GM12878 (cell line): ENCODE results near the gene TTC33. TPM values are rescaled to one million over a fixed set of nuclear protein-coding genes. Genes with fewer than 3 reads are reported as not detected.

ENCODE experiments used
- ATAC-seq: fragments of 200-7000 bp; cut with Tn5 transposase; 3 replicates; pipeline ENCODE4 v1.9.1; 2020; ENCODE audit warnings: mild to moderate bottlenecking, moderate library complexity
- BruUV-seq: library from RNA; stranded (reverse); fragments of 400-500 nt; replicated peaks from 2 replicates; lab custom pipeline; 2021; lab: Mats Ljungman, UMichigan
- CTCF ChIA-PET: fragments of 300-600 bp; sonication (Branson Sonifier 250); formaldehyde crosslinking; extraction: SDS; loops from one replicate; lab custom pipeline; 2021; ENCODE audit warnings: inconsistent platforms; lab: Yijun Ruan, JAX
- POLR2A ChIA-PET: fragments of 350-600 bp; formaldehyde crosslinking; extraction: SDS; loops from one replicate; lab custom pipeline; 2021; ENCODE audit warnings: inconsistent platforms; lab: Charles Lee
- RAD21 ChIA-PET: fragments of 300-600 bp; sonication (Branson Sonifier 250); formaldehyde crosslinking; loops from one replicate; lab custom pipeline; 2023; ENCODE audit warnings: antibody characterized with exemption; ENCODE audit not compliant: unreplicated experiment; lab: Charles Lee
- SMC1A ChIA-PET: fragments of 300-600 bp; sonication (Branson Sonifier 250); formaldehyde crosslinking; loops from one replicate; lab custom pipeline; 2023; ENCODE audit not compliant: unreplicated experiment, uncharacterized antibody; lab: Charles Lee
- DNase-seq: peaks from one replicate; pipeline ENCODE4 v3.0.0-alpha.2; 2011; ENCODE audit warnings: low read depth, low spot score
- FAIRE-seq: peaks from 3 replicates; lab custom pipeline; 2011; peaks lifted over from hg19 to GRCh38; lab: Jason Lieb, UNC
- H2AFZ ChIP-seq: 2 replicates; pipeline ENCODE4 v1.6.0; 2011; ENCODE audit warnings: low read depth, low read length, control low read depth; ENCODE audit not compliant: control insufficient read depth
- H3K27ac ChIP-seq: 2 replicates; pipeline ENCODE4 v1.5.1; 2011; ENCODE audit warnings: control low read depth; ENCODE audit not compliant: control insufficient read depth, insufficient read depth
- H3K27me3 ChIP-seq, 2 experiments: replicated peaks in 1 of 2; 2 replicates each; pipeline versions ENCODE4 v1.6.0 to v1.6.1; 2011; ENCODE audit warnings: low read length in 1 of 2; ENCODE audit not compliant: control insufficient read depth in 2 of 2, insufficient read depth in 2 of 2
- H3K36me3 ChIP-seq, 2 experiments: 2 replicates each; pipeline ENCODE4 v1.5.1; 2011; ENCODE audit warnings: low read length in 1 of 2; ENCODE audit not compliant: control insufficient read depth in 2 of 2, insufficient read depth in 2 of 2
- H3K4me1 ChIP-seq: 2 replicates; pipeline ENCODE4 v1.6.1; 2011; ENCODE audit warnings: mild to moderate bottlenecking, low read length, moderate library complexity, mixed read lengths; ENCODE audit not compliant: control insufficient read depth, insufficient read depth
- H3K4me2 ChIP-seq: 2 replicates; pipeline ENCODE4 v1.6.0; 2011; ENCODE audit warnings: control low read depth; ENCODE audit not compliant: control insufficient read depth, insufficient read depth
- H3K4me3 ChIP-seq: fragments of 200-600 bp; sonication (generic); 2 replicates; pipeline ENCODE4 v1.5.1; 2016
- H3K79me2 ChIP-seq: 2 replicates; pipeline ENCODE4 v1.6.0; 2011; ENCODE audit warnings: low read length; ENCODE audit not compliant: control insufficient read depth, insufficient read depth
- H3K9ac ChIP-seq: 2 replicates; pipeline ENCODE4 v1.8.0; 2011; ENCODE audit warnings: low read length, control low read depth, mixed read lengths; ENCODE audit not compliant: control insufficient read depth, insufficient read depth
- H3K9me3 ChIP-seq: replicated peaks from 3 replicates; pipeline ENCODE4 v1.5.1; 2011; ENCODE audit warnings: mild to moderate bottlenecking, low read length; ENCODE audit not compliant: control insufficient read depth, insufficient read depth
- H4K20me1 ChIP-seq: 2 replicates; pipeline ENCODE4 v1.6.0; 2011; ENCODE audit not compliant: control insufficient read depth, insufficient read depth
- ASH2L ChIP-seq: fragments of 300-600, 200-600 bp; sonication (generic); IDR thresholded peaks from 2 replicates; pipeline ENCODE4 v1.6.1; 2017; ENCODE audit warnings: low read depth, mild to moderate bottlenecking, borderline replicate concordance
- CBX3 ChIP-seq: fragments of 200-600 bp; sonication (generic); IDR thresholded peaks from 2 replicates; pipeline ENCODE4 v1.6.1; 2016; ENCODE audit warnings: low read depth, borderline replicate concordance
- CHD1 ChIP-seq: IDR thresholded peaks from 2 replicates; pipeline ENCODE4 v1.6.1; 2012; ENCODE audit warnings: low read depth, low read length, improper control_type of control experiment
- CUX1 ChIP-seq: IDR thresholded peaks from 2 replicates; pipeline ENCODE4 v1.6.1; 2012; ENCODE audit warnings: improper control_type of control experiment, low read depth, low read length; ENCODE audit not compliant: insufficient replicate concordance
- E2F4 ChIP-seq: IDR thresholded peaks from 2 replicates; pipeline ENCODE4 v1.6.1; 2012; ENCODE audit warnings: low read depth, low read length, improper control_type of control experiment
- IKZF1 ChIP-seq: fragments of 450-650 bp; conservative IDR thresholded peaks from 2 replicates; pipeline ENCODE4 v1.6.1; 2017; ENCODE audit warnings: antibody characterized with exemption, mild to moderate bottlenecking
- NFYA ChIP-seq: IDR thresholded peaks from 2 replicates; pipeline ENCODE4 v1.6.1; 2011; ENCODE audit warnings: low read depth, mild to moderate bottlenecking, low read length, improper control_type of control experiment, borderline replicate concordance
- PAX5 ChIP-seq: IDR thresholded peaks from 2 replicates; pipeline ENCODE4 v1.6.1; 2011; ENCODE audit warnings: low read depth, low read length, borderline replicate concordance
- RB1 ChIP-seq: fragments of 450-650 bp; formaldehyde crosslinking; IDR thresholded peaks from 2 replicates; pipeline ENCODE4 v1.6.1; 2017; ENCODE audit warnings: mild to moderate bottlenecking, borderline replicate concordance
- RELA ChIP-seq: fragments of 450-650 bp; IDR thresholded peaks from 2 replicates; pipeline ENCODE4 v1.8.0; 2014; ENCODE audit warnings: borderline replicate concordance; ENCODE audit not compliant: partially characterized antibody
- SMAD5 ChIP-seq: IDR thresholded peaks from 2 replicates; pipeline ENCODE4 v1.6.1; 2016; ENCODE audit warnings: antibody characterized with exemption, low read depth
- ZZZ3 ChIP-seq: IDR thresholded peaks from 2 replicates; pipeline ENCODE4 v1.6.1; 2011; ENCODE audit warnings: low read depth; ENCODE audit not compliant: control insufficient read depth, insufficient read length
- WGBS: methylation state at CpG from one replicate; pipeline ENCODE4 v1.1.6; 2016; ENCODE audit warnings: low lambda C conversion rate; ENCODE audit not compliant: insufficient replicate concordance, insufficient coverage; ENCODE audit errors: missing lambda C conversion rate; 5-methylcytosine and 5-hydroxymethylcytosine counted together
- in situ Hi-C: fragments of 300-500 bp; cut with MboI; formaldehyde crosslinking; loops from 9 replicates; pipeline ENCODE4 v1.14.3; 2018; ENCODE audit warnings: mixed read lengths
- intact Hi-C: fragments of 100-400 bp; cut with micrococcal nuclease; formaldehyde crosslinking; loops from one replicate; pipeline ENCODE4 v1.14.2; 2022; ENCODE audit not compliant: unreplicated experiment
- polyA plus RNA-seq, 11 experiments: library from polyadenylated mRNA; depleted of rRNA in 4 of 11; unstranded in 6 of 11; stranded (reverse) in 5 of 11; fragments of >200 nt; fragmentation: Nextera tagmentation in 4 of 11; fragmentation: Illumina TruSeq in 1 of 11; extraction: Ambion mirVana in 4 of 11; extraction: Trizol in 1 of 11; gene quantifications; 1 replicate in 1 of 11; 2 replicates in 10 of 11; pipeline versions ENCODE4 v1.2.1 to v1.2.3, GENCODE V29; 2011 to 2016; ENCODE audit warnings: inconsistent platforms in 2 of 11, missing spikeins in 2 of 11, low read depth in 1 of 11
- total RNA-seq, 4 experiments: library from RNA; depleted of rRNA in 3 of 4; stranded (reverse); fragments of >200 nt in 3 of 4; fragmentation: Illumina TruSeq in 1 of 4; extraction: Trizol in 1 of 4; gene quantifications; 2 replicates each; pipeline versions ENCODE4 v1.2.1 to v1.2.3, GENCODE V29; 2013 to 2021

TTC33 gene
- total and polyA plus RNA-seq, 10 of the 15 experiments (the other 5 are each of a cell fraction or from before 2014, with no cell fraction given): 7.9 to 22.3 (median 14.6) TPM

GRCh38 chr5:40631236-40631635 is 124.5 kb downstream of the TTC33 start:
- 71% methylated on average over 7 of the region's 7 CpGs for WGBS
- no peak for TF ChIP-seq RELA
- no peak for TF ChIP-seq ZZZ3
- TF ChIP-seq RB1: no peak
- TF ChIP-seq CHD1: no peak
- no peak for TF ChIP-seq NFYA
- no peak for TF ChIP-seq CBX3
- no peak for TF ChIP-seq ASH2L
- TF ChIP-seq E2F4: no peak
- ATAC-seq (no peak), FAIRE-seq (no peak), DNase-seq (no peak)
- RAD21 ChIA-PET: no interaction called here
- H3K36me3 ChIP-seq: no peaks in the 10 kb centered on the region
- H3K4me3 ChIP-seq: no peak overlapping the region
- no peaks in the 10 kb centered on the region for H3K9me3 ChIP-seq
- BruUV-seq: no TSS peak
- no peaks in the 10 kb centered on the region for H4K20me1 ChIP-seq
- SMC1A ChIA-PET: interaction anchor here (1.2 kb wide), 1 partner anchor 23 kb away, joined by 5 read pairs; no protein-coding TSS in a partner anchor
- H2AFZ ChIP-seq: no peak overlapping the region
- no peak overlapping the region for H3K9ac ChIP-seq
- intact Hi-C loops: no loop called here
- CTCF ChIA-PET: no interaction called here
- no peaks in the 10 kb centered on the region for H3K4me1 ChIP-seq
- no peaks in the 10 kb centered on the region for H3K79me2 ChIP-seq
- no peak overlapping the region for H3K27ac ChIP-seq
- POLR2A ChIA-PET: no interaction called here
- no peak overlapping the region for H3K4me2 ChIP-seq
- no peaks in the 10 kb centered on the region; a peak in 2 of 4 replicates for H3K27me3 ChIP-seq
- in situ Hi-C loops: no loop called here

- TF ChIP-seq IKZF1: no peak
- TF ChIP-seq PAX5: no peak
- no peak for TF ChIP-seq SMAD5
- no peak for TF ChIP-seq CUX1
- ChIA-PET POLR2A (no interaction called here), CTCF (no interaction called here), SMC1A (no interaction called here), RAD21 (no interaction called here)
- Histone ChIP-seq H3K9ac (no peak overlapping the region), H3K4me3 (no peak overlapping the region), H3K9me3 (no peaks in the 10 kb centered on the region), H3K4me2 (no peak overlapping the region), H2AFZ (no peak overlapping the region), H3K4me1 (no peaks in the 10 kb centered on the region), H3K79me2 (no peaks in the 10 kb centered on the region), H3K27me3 (no peaks in the 10 kb centered on the region; a peak in 2 of 4 replicates), H3K36me3 (no peaks in the 10 kb centered on the region), H4K20me1 (no peaks in the 10 kb centered on the region), H3K27ac (no peak overlapping the region)
- ATAC-seq (no peak), DNase-seq (no peak), FAIRE-seq (no peak)
- BruUV-seq: no TSS peak
- intact Hi-C loops: no loop called here
- in situ Hi-C loops: no loop called here
Measured at GRCh38 chr5:40630126-40630525, 125.6 kb downstream of the TTC33 start.
